GM18861 (cell line): ENCODE measurements around the gene PITPNC1.
"Not testable (repeated sequence)": the region's sequence is repeated elsewhere in the genome, so short reads cannot be mapped to it uniquely, and the experiment has no call there.

ENCODE experiments used
- ATAC-seq: cut with Tn5 transposase; IDR thresholded peaks from one replicate; pipeline ENCODE4 v1.9.1; 2021; ENCODE audit not compliant: unreplicated experiment

PITPNC1 gene

DNA sequence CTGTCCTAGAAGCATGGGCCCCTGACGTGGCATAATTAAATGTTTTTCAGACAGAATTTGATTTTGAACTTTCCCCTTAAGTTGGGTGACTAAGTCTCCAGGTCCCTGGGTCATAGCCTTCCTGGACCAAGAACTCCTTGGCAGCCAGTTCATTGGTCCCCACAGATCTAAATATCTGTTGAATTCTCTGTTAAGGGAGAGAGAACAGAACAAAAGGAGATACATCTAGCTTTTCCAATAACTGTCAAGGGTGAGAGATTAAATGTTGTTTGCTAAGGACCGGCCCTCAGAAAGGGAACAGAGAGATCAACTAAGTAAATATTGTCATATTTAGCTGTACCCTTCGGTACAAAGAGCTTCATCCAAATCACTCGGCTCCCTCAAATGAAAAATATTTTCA lies 262.5 kb downstream of the PITPNC1 start:
- ATAC-seq = no peak

DNA sequence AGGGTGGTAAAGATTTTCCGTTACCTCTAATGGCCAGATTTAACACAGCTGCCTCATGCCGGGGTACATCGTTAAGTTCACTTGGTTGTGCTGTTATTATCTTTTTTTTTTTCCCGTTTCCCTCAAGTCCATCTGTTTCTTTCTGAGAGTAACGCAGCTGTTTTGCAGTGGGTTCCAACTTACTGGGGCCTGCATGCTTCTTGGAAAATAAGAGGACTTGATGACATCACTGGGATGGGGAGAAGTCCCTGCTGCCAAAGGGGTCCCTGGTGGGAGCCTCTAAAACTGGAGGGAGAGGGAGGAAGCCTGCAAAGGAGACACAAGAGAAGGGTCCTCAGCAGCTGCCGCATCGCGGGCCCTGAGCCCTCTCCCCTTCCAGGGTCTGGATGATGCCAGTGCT lies 262.9 kb downstream of the PITPNC1 start:
- no peak for ATAC-seq

DNA sequence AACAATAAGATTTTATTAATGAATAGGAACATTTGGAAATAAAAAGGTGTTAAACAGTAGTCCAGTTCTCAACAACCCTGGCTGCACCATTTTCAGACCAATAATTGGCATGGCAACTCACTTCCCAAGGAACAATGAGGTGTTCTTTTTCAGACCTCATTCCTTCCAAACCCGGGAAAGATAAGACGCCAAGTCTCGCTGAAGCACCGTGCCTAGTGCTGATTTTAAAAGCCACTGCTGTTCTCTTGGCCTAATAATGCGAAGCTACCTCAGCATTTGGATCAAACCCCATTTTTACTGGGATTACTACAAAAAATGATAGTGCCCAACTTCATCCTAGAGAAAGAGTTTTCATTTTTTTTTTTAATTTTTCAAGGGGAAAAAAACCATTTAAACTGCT lies 265.4 kb downstream of the PITPNC1 start:
- no peak for ATAC-seq

DNA sequence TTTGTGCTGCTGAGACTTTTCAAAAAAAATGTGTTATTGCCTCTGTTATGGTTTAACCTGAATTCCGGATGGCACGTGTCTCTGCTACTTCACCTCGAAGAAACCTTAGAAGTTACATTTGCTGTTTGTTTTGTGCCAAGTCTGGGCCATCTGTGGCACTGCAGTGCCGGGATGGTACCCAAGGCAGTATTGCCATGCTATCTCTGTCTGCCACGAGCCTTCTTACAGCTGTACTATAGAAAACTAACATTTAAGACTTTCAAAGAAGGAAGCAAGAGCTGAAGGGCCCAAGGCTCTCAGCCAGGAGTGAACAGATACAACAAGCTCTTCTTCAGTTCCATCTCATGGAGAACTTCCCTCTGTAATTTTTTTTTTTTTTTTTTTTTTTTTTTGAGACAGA lies 267.0 kb downstream of the PITPNC1 start:
- no peak for ATAC-seq

DNA sequence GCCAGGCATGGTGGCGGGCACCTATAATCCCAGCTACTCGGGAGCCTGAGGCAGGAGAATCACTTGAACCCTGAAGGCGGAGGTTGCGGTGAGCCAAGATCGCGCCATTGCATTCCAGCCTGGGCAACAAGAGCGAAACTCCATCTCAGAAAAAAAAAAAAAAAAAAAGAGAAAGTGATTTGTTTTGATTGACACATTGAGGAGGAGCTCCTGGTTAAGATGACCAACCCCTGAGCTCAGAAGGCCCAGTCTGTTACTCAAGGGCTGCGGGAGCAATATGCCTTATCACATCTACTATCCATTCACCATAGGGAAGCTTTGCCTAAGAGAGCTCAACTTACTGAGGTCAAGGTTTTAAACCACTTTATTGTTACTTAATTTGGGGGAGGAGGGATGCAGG lies 268.1 kb downstream of the PITPNC1 start:
- ATAC-seq = not testable (repeated sequence)

DNA sequence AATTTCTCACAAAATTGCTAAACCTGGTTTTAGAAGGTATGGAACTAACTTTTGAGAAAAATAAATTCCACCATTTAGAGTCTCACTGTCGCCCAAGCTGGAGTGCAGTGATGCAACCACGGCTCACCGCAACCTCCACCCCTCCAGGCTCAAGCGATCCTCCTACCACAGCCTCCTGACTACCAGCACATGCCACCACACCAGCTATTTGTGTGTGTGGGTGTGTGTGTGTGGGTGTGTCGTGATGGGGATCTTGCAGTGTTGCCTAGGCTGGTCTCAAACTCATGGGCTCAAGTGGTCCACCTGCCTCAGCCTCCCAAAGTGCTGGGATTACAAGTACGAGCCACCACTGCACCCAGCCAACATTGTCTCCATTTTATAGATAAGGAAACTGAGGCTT lies 269.4 kb downstream of the PITPNC1 start:
- ATAC-seq = no peak

DNA sequence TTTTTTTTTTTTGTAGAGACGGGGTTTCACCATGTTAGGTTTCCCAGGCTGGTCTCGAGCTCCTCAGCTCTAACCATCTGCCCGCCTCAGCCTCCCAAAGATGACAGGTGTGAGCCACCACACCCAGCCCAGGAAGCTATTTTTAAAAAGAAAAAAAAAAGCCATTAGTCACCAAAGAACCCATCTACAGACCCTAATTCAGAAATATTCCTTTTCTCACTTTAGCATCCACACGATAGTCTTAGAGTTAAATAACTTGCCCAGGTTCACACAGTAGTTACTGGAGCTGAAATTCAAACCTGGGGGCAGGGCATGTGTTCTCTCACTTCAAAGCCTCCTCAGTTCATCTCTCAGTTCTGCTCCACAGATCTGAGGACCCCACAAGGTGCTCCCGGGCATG lies 270.4 kb downstream of the PITPNC1 start:
- ATAC-seq = peak; percentile 29

DNA sequence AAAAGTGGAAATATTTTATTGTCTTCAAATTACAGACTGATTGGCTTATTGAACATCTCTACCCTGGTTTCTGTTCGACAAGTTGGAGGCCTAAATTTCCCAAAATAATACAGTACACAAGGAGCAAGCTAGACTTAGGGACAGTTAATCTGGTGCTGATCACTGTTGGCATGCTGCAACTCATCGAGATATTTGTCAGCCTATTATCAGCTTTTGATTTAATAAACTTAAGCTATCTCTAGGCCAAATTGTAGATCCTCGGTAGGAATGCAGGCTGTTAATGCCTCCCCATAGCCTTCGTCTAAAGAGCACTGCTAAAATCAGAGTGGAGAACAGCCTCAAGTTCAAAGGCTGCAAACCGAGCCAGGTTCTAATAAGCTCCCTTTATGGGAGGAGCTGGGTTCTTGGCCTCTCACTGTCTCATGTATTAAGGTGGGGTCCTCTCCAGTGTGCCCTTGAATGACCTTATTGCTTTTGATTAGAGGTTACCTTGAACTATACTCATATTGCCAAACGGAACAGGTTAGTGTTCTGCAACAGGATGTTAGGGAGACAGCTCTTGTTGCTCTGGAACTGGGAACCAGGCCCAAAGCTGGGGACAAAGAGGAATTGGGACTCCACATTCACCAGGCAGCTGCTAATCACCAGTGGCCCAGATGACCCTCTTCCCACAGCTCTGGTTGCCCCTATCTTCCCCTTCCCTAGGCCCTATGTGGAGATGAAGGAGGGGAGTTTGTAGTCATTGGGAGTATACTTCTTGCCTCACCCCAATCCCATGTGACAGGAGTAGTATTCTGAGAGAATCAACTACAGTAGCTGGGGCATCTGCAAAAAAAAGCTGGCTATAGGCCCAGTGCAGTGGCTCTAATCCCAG lies 271.2 kb downstream of the PITPNC1 start:
- no peak for ATAC-seq

DNA sequence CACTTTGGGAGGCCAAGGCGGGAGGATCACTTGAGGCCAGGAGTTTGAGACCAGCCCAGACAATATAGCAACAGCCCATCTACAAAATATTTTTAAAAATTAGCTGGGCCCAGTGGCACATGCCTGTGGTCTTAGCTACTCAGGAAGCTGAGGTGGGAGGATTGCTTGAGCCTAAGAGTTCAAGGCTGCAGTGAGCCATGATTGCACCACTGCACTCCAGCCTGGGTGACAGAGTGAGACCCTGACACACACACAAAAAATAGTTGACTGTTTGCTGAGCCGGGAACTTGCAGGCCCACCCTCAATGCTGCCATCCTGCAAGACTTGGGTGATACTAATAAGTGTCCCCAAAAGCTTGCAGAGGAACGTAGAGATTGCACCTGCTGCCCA lies 271.8 kb downstream of the PITPNC1 start:
- ATAC-seq = not testable (repeated sequence)

DNA sequence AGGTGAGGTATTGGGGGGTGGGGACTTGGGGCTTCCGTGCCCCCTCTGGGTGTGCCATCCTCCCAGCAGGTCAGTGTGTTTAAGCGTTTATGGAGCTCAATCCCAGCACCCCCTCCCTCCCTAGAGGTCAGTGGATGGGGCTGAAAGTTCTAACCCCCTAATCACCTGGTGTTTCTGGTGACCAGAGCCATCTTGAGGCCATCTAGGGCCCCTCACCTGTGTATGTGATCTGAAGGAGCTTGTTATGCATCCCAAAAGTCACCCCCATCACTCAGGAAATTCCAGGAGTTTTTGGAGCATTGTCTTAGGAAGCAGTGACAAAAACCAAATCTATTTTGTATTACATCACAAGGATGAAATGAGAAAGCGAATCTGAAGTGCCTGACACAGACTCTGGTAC lies 272.8 kb downstream of the PITPNC1 start:
- ATAC-seq = no peak

DNA sequence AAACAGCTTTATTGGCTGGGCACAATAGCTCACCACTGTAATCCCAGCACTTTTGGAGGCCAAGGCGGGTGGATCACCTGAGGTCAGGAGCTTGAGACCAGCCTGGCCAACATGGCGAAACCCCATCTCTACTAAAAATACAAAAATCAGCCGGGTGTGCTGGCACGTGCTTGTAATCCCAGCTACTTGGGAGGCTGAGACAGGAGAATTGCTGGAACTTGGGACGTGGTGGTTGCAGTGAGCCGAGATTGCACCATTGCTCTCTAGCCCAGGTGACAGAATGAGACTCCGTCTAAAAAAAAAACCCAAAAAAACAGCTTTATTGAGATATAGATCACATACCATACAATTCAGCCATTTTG lies 274.1 kb downstream of the PITPNC1 start:
- ATAC-seq = not testable (repeated sequence)

DNA sequence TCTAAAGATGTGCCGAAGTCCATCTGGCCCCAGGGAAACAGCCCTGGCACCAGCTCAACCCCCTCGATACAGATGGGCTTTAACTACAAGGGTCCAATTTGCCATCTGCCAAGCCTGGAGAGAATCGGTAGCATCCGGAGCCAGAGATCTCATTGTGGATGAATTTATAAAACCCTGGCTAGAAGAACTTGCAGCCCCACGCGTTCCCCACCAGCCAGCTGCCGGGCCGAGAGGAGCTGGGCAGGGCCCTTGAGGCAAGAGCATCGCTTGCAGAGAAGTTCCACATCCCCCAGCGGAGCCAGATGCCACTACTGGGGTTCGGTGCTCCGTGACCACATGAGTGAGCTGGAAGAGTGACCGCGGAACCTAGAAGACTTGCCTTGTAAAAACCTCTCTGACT lies 275.4 kb downstream of the PITPNC1 start:
- no peak for ATAC-seq

DNA sequence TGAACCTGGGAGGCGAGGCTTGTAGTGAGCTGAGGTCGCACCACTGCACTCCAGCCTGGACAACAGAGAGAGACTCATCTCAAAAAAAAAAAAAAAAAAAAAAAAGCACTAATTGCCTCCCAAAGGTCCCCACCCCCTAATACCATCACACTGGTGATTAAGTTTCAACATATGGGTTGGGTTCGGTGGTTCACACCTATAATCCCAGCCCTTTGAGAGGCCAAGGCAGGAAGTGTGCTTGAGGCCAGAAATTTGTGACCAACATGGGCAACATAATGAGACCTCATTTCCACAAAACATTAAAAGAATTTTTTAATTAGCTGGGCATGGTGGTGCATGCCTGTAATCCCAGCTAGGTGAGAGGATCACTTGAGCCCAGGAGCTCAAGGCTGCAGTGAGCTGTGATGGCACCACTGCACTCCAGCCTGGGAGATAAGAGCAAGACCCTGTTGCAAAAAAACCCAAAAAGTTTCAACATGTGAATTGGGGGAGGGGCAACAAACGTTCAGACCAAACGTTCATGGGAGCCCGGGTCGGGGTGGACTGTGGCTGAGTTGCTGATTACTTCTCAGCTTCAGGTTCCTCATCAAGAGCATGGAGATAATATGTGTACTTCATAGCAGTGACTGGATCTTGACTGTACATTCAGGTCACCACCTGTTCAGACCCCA lies 278.5 kb downstream of the PITPNC1 start:
- ATAC-seq = no peak

DNA sequence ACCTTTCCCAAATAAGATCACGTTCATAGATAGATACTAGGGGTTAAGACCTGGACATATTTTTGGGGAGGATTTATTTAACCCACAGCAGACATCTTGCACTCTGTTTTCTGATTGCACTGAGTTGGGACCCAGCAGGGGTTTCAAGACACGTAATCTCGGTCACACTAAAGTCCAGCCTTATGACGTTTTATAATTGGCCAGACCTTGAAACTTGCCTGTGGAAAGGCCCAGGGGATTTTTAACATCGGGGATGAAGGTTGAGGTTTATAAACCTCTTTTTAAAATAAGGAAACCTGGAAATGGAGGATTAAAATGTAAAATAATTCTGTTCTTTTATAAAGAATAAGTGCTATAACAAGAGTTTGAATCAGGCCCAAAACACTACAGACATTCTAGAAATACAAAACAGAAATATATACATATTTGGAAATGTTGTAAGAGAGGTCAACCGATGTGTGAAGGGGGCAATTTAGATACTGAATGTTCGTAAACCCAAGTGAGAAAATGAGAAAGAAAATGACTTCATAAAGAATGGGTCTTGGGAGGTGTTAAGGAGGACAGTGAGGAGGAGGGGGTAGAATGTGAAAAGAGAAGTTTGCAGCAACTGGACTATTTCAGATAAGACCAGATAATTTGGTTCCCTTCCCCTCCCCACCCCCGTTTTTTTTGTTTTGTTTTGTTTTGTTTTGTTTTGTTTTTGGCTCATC lies 279.6 kb downstream of the PITPNC1 start:
- no peak for ATAC-seq

DNA sequence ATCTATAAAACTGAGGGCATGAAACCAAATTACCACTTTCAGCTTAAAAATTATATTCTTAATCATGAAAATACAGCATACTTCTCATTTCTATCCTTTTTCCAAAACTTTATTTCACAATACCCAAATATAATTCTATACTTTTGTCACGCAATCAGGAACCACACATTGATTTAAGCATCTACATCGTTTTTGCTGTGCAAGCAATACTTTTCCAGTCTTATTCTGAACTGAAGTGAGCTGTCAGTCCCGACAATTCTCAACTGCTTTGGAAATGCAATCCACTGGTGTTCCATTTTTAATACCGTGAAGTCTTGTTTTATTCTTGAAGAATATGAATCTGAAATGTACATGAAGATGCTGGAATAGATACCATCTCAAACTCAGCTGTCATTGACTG lies 280.5 kb downstream of the PITPNC1 start:
- no peak for ATAC-seq

DNA sequence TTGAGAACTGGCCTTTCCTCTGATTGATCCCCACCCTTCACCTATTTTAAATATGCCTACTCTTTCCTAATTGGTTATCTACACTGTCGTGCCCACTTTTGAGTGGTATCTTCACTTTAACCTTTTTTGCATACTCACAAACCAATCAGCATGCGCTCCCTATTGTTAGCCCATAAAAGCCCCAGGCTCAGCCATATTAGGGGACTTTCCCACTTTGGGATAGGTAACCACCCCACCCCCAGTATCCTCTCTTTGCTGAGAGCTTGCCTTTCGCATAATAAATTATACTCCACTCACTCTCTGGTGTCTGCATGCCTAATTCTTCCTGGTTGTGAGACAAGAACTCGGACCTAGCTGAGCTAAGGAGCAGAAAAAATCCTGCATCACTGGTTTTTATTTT lies 281.2 kb downstream of the PITPNC1 start:
- ATAC-seq = no peak

DNA sequence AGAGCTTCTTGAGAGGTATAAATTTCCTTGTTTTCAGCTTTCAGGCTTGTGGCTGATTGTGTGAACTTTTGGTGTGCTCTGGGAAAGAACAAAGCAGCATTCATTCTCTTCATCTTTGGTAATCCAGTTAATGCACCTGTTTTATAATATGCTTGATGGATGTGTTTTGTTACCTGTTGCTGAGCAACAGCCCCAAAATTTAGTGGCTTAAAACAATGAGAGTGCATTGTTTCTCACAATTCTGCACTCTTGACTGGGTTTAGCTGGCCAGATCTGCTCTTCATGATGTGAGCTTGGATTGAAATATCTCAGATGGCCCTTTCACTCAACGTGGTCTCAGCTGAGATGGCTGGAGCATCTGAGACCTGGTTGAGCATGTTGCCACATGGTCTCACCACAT lies 281.9 kb downstream of the PITPNC1 start:
- no peak for ATAC-seq

DNA sequence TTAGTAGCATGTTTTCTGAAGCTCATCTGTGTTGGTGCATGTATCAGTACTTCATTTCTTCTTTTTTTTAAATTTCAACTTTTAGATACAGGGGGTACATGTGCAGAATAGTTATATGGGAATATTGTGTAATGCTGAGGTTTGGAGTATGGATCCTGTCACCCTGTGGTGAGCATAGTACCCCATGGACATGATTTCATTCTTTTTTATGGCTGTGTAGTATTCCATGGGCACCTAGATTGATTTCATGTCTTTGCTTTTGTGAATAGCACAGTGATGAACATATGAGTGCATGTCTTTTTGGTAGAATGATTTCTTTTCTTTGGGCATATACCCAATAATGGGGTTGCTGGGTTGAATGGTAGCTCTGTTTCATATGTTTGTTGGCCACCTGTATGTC lies 285.6 kb downstream of the PITPNC1 start:
- ATAC-seq = no peak

DNA sequence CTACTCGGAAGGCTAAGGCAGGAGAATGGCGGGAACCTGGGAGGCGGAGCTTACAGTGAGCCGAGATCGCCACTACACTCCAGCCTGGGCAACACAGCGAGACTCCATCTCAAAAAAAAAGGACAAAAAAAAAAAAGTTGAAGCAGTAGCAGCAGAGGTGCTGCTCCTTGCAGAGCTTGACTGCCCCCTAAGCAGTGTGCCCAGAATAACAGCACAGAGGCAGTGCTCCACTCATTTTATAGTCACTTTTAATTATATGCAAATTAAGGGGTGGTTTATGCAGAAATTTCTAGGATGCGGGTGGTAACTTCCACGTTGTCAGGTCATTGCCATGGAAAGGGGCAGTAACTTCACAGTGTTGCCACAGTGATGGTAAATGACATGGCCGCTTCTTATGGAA lies 286.4 kb downstream of the PITPNC1 start:
- ATAC-seq = no peak

DNA sequence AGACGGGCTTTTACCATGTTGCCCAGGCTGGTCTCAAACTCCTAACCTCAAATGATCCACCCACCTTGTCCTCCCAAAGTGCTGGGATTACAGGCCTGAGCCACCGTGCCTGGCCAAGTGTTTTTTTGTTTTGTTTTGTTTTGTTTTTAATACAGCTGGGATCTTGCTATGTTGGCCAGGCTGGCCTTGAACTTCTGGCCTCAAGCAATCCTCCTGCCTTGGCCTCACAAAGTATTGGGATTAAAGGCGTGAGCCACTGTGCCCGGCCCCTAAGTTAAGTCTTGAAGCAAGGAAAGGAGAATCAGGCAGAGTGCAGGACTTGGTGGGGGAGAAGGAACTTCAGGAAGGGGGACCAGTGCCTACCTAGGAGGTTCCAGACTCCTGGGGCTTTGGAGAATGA lies 288.9 kb downstream of the PITPNC1 start:
- ATAC-seq = no peak

DNA sequence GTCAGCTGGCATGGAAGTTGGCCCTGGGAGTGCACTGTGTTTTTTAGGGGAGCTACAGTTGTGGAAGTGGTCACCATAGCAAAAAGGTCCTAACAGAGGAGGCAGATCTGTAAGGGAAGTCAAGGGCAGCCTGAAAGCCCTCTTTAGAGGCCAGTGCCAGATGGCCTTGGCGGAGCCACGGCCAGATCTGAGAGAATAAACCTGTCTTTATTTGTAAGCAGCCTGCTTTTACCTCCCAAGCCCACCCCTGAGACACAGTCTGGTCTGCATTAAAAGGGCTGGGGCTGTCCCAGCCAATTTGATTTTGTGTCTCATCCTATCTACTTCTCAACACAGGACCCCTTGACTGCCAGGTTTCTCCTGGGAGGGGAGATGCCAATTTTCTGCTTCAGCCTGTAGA lies 289.6 kb downstream of the PITPNC1 start:
- ATAC-seq = no peak

DNA sequence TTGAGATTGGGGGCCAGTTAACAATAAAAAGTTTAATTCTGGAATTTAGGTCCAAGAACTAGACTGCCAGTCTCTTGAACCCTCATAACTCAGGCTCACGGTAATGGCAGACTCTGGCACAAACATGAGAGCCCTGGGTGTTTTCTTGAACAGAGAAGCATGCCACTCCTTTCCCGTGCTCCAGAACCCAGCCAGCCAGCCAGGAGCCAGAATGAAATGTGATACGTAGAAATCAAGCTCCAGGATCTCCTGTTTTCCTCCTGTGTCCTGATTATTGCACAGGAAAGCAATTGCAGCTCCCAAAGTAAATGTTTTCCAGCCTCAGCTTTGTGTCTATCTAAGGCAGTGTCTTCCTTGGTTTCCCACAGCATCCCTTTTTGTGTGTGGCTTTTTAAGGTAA lies 294.4 kb downstream of the PITPNC1 start:
- no peak for ATAC-seq
